GM08714 (cell line): ENCODE results near the gene SENP2.
A peak's percentile ranks its signal among the peaks of the same experiment; 100 is the strongest.
"Not testable (repeated sequence)": the region's sequence is repeated elsewhere in the genome, so short reads cannot be mapped to it uniquely, and the experiment has no call there.

ENCODE experiments used
- H3K4me3 ChIP-seq: fragments of 200-500 bp; sonication (Bioruptor generic); 2 replicates; pipeline ENCODE4 v1.5.1; 2014; ENCODE audit warnings: mild to moderate bottlenecking, low read length, inconsistent platforms
- ZNF274 ChIP-seq: IDR thresholded peaks from 2 replicates; pipeline ENCODE4 v1.6.1; 2012; ENCODE audit warnings: mild to moderate bottlenecking, low read depth, low read length

SENP2 gene

GRCh38 chr3:185585859-185586685, at the start of gene SENP2:
Gene SENP2, plus strand, starts transcription at chr3:185586295. Its CDS starts 119 bp downstream, at chr3:185586414.
- H3K4me3 ChIP-seq: peak within 1 kb of the TSS; percentile 83
- TF ChIP-seq ZNF274: no peak

DNA sequence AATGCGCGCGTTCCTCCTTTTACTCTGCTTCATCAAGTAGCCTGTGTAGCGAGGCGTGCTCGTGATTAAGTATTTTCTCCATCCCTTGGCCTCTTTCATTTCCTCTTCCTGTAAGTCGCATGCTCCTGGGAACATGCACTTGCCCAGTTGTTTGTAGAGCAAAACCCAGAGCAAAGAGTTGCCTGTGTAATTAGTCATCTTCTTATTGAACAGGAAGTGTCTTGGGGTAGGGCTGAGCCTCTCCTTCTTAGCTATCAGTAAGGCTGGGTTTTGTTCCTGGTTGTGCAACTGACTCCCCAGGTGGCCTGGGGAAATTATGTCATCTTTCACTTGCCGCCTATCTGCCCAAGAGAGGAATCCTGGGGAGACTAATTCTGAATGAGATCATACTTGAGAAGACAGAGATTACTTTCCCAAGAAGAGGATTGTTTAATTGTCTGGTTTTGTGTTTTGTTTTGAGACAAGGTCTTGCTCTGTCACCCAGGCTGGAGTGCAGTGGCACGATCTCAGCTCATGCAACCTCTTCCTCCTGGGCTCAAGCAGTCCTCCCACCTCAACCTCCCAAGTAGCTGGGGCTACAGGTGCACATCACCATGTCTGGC, 48.6 kb upstream of the SENP2 start:
- no peak for TF ChIP-seq ZNF274
- peak overlapping the region; percentile 24; the same call in 1 of the 2 replicates for H3K4me3 ChIP-seq

DNA sequence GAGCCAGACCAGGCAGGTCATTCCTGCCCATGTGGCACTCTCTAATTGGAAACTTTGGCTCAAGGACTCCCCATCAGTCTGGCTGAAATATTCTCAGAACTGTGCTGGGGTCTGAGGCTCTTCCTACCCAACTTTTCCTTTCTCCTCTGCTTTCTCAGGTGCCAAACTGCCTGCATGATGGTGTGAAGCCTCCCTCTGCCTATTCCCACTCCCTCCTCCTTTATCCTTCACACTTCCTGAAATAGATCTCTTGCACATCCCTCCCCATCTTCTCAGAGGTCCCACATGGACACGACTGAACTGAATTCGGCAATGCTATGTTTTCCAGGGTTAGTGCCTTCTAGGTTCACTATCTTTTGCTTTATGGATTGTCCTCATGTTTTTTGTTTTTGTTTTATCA, 46.2 kb upstream of the SENP2 start:
- no peak overlapping the region for H3K4me3 ChIP-seq
- no peak for TF ChIP-seq ZNF274

- H3K4me3 ChIP-seq: no peak overlapping the region
- TF ChIP-seq ZNF274: no peak
Observed at GRCh38 chr3:185540695-185541094, 45.4 kb upstream of the SENP2 start.

- no peak for TF ChIP-seq ZNF274
- H3K4me3 ChIP-seq: no peak overlapping the region
Observed at GRCh38 chr3:185549122-185549521, 37.0 kb upstream of the SENP2 start.

GRCh38 chr3:185549651-185550111, 36.4 kb upstream of the SENP2 start:
- no peak overlapping the region for H3K4me3 ChIP-seq
- no peak for TF ChIP-seq ZNF274

GRCh38 chr3:185552358-185552877, 33.7 kb upstream of the SENP2 start, which contains the start of gene LIPH:
Gene LIPH, minus strand, starts transcription at chr3:185552588. Its CDS starts 117 bp downstream, at chr3:185552471.
- TF ChIP-seq ZNF274: no peak
- peak within 1 kb of the TSS; percentile 72 for H3K4me3 ChIP-seq

DNA sequence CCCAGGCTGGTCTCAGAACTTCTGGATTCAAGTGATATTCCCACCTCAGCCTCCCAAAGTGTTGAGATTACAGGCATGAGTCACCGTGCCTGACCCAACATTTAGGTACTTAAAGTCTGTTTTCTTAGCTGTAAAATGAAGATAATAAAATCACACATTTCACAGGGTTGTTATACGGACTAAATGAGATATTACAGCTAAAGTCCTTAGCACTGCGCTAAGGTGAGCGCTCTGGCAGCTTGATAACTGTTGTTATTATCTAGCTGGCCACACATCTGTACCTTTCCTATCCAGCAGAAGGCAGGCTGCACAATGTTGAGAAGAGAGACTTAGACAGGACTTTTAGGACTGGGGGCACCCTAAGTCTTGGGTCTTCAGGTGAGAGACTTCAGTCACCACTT, 31.0 kb upstream of the SENP2 start:
- no peak for TF ChIP-seq ZNF274
- no peak overlapping the region for H3K4me3 ChIP-seq

- no peak overlapping the region for H3K4me3 ChIP-seq
- no peak for TF ChIP-seq ZNF274
Observed at GRCh38 chr3:185555860-185556347, 30.2 kb upstream of the SENP2 start.

GRCh38 chr3:185556640-185557039, 29.5 kb upstream of the SENP2 start:
- not testable (repeated sequence) for H3K4me3 ChIP-seq

GRCh38 chr3:185558395-185558794, 27.7 kb upstream of the SENP2 start:
- no peak overlapping the region for H3K4me3 ChIP-seq
- TF ChIP-seq ZNF274: no peak

DNA sequence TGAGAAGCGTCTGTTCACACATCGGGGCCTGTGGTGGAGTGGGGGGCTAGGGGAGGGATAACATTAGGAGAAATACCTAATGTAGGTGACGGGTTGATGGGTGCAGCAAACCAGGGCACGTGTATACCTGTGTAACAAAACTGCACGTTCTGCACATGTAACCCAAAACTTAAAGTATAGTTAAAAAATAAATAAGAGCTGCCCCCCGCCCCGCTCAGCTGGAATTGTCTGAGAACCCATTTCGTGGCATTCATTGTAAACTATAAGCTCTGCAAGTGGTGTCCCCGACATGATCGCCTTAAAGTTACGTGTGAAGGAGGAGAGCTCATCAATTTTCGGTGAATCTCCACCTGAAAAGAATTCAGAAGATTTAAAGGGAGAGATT, 26.4 kb upstream of the SENP2 start:
- peak overlapping the region; percentile 40; the same call in 1 of the 2 replicates for H3K4me3 ChIP-seq
- TF ChIP-seq ZNF274: no peak

- no peak overlapping the region for H3K4me3 ChIP-seq
- TF ChIP-seq ZNF274: no peak
Observed at GRCh38 chr3:185560676-185561075, 25.4 kb upstream of the SENP2 start.

GRCh38 chr3:185561374-185561943, 24.6 kb upstream of the SENP2 start:
- TF ChIP-seq ZNF274: no peak
- H3K4me3 ChIP-seq: no peak overlapping the region
